Retina (tissue), 1 donor: ENCODE data around the gene ADAMTSL3.
"Not testable (repeated sequence)": the region's sequence is repeated elsewhere in the genome, so short reads cannot be mapped to it uniquely, and the experiment has no call there.

ENCODE experiments used
- DNase-seq: peaks from one replicate; pipeline ENCODE4 v3.0.0-alpha.2; 2016

The ADAMTSL3 gene

GRCh38 chr15:83935774-83936173 lies 281.9 kb downstream of the ADAMTSL3 start:
- no peak for DNase-seq

GRCh38 chr15:83940136-83940535 lies 286.2 kb downstream of the ADAMTSL3 start:
- DNase-seq: no peak

GRCh38 chr15:83943043-83943442 lies 289.1 kb downstream of the ADAMTSL3 start:
- no peak for DNase-seq

- DNase-seq: no peak
Measured at GRCh38 chr15:83943849-83944404, 290.0 kb downstream of the ADAMTSL3 start.

GRCh38 chr15:83947156-83947555 lies 293.2 kb downstream of the ADAMTSL3 start:
- DNase-seq: no peak

- DNase-seq: no peak
Measured at GRCh38 chr15:83954506-83954905, 300.6 kb downstream of the ADAMTSL3 start.

GRCh38 chr15:83955806-83956265 lies 301.9 kb downstream of the ADAMTSL3 start:
- no peak for DNase-seq

GRCh38 chr15:83956887-83957286 lies 303.0 kb downstream of the ADAMTSL3 start:
- no peak for DNase-seq

- no peak for DNase-seq
Measured at GRCh38 chr15:83959477-83959876, 305.6 kb downstream of the ADAMTSL3 start.

- no peak for DNase-seq
Measured at GRCh38 chr15:83960192-83960829, 306.4 kb downstream of the ADAMTSL3 start.

GRCh38 chr15:83961311-83961710 lies 307.4 kb downstream of the ADAMTSL3 start:
- no peak for DNase-seq

GRCh38 chr15:83964967-83965366 lies 311.0 kb downstream of the ADAMTSL3 start:
- not testable (repeated sequence) for DNase-seq

- DNase-seq: no peak
Measured at GRCh38 chr15:83970295-83970890, 316.5 kb downstream of the ADAMTSL3 start.

GRCh38 chr15:83971992-83972391 lies 318.1 kb downstream of the ADAMTSL3 start:
- DNase-seq: no peak

GRCh38 chr15:83973816-83974215 lies 319.9 kb downstream of the ADAMTSL3 start:
- no peak for DNase-seq

GRCh38 chr15:83977992-83978391 lies 324.1 kb downstream of the ADAMTSL3 start:
- no peak for DNase-seq

- no peak for DNase-seq
Measured at GRCh38 chr15:83978588-83978987, 324.7 kb downstream of the ADAMTSL3 start.

- no peak for DNase-seq
Measured at GRCh38 chr15:83980637-83981036, 326.7 kb downstream of the ADAMTSL3 start.

GRCh38 chr15:83982748-83983147 lies 328.8 kb downstream of the ADAMTSL3 start:
- DNase-seq: no peak

GRCh38 chr15:83983634-83984458 lies 329.9 kb downstream of the ADAMTSL3 start:
- no peak for DNase-seq

GRCh38 chr15:83984601-83985000 lies 330.7 kb downstream of the ADAMTSL3 start:
- DNase-seq: no peak

GRCh38 chr15:83991163-83991562 lies 337.2 kb downstream of the ADAMTSL3 start:
- DNase-seq: no peak

- DNase-seq: no peak
Measured at GRCh38 chr15:83992324-83993031, 338.6 kb downstream of the ADAMTSL3 start.
